WTC11 (cell line): ENCODE measurements around the gene ROBO1. TPM values are rescaled to one million over a fixed set of nuclear protein-coding genes. Genes with fewer than 3 reads are reported as not detected.

Experiments
- ATAC-seq: fragments of 200-7000 bp; cut with Tn5 transposase; 2 replicates; pipeline ENCODE4 v1.10.0; 2021; ENCODE audit warnings: mild to moderate bottlenecking, moderate library complexity
- CTCF ChIA-PET: fragments of 300-600 bp; sonication (Branson Sonifier 250); formaldehyde crosslinking; loops from one replicate; lab custom pipeline; 2021; ENCODE audit warnings: antibody characterized with exemption; lab: Charles Lee
- POLR2A ChIA-PET: fragments of 350-600 bp; sonication (Branson Sonifier 250); formaldehyde crosslinking; loops from one replicate; lab custom pipeline; 2021; ENCODE audit warnings: antibody characterized with exemption; lab: Charles Lee
- DNase-seq: peaks from one replicate; pipeline ENCODE4 v3.0.0; 2021; ENCODE audit warnings: low spot score
- H3K27ac Mint-ChIP-seq: 2 replicates; pipeline ENCODE4 v1.8.0; 2021; ENCODE audit warnings: mixed read lengths
- H3K27me3 Mint-ChIP-seq: 2 replicates; pipeline ENCODE4 v1.8.0; 2021; ENCODE audit warnings: low read depth, mild to moderate bottlenecking, moderate library complexity, mixed read lengths
- H3K36me3 Mint-ChIP-seq: 2 replicates; pipeline ENCODE4 v1.8.0; 2021; ENCODE audit warnings: mixed read lengths
- H3K4me1 Mint-ChIP-seq: 2 replicates; pipeline ENCODE4 v1.8.0; 2022; ENCODE audit warnings: mixed read lengths
- H3K4me3 Mint-ChIP-seq: 2 replicates; pipeline ENCODE4 v1.8.0; 2021; ENCODE audit warnings: mild to moderate bottlenecking, moderate library complexity, mixed read lengths
- H3K9me3 Mint-ChIP-seq: 2 replicates; pipeline ENCODE4 v1.8.0; 2021; ENCODE audit warnings: mixed read lengths
- GRHL2 ChIP-seq: fragments of 250-450 bp; sonication (Bioruptor Pico); IDR thresholded peaks from 2 replicates; pipeline ENCODE4 v1.8.0; 2022; ENCODE audit warnings: mild to moderate bottlenecking, moderate library complexity; ENCODE audit not compliant: insufficient replicate concordance, severe bottlenecking
- HMGA2 ChIP-seq: fragments of 250-450 bp; sonication (Bioruptor Pico); IDR thresholded peaks from 2 replicates; pipeline ENCODE4 v1.4.0; 2021; ENCODE audit warnings: mild to moderate bottlenecking, moderate library complexity
- JAZF1 ChIP-seq: fragments of 250-450 bp; sonication (Bioruptor Pico); IDR thresholded peaks from 2 replicates; pipeline ENCODE4 v1.9.0; 2021; ENCODE audit warnings: moderate library complexity, mild to moderate bottlenecking, inconsistent platforms
- KAT7 ChIP-seq: sonication (generic); formaldehyde crosslinking; IDR thresholded peaks from 2 replicates; pipeline ENCODE4 v1.8.1; 2023; ENCODE audit warnings: missing genetic modification reagents, mild to moderate bottlenecking, borderline replicate concordance
- NFYB ChIP-seq: sonication (generic); formaldehyde crosslinking; conservative IDR thresholded peaks from 2 replicates; pipeline ENCODE4 v1.8.0; 2022; ENCODE audit warnings: low read depth, missing genetic modification reagents
- NR1H2 ChIP-seq: sonication (generic); formaldehyde crosslinking; IDR thresholded peaks from 2 replicates; pipeline ENCODE4 v1.9.0; 2021; ENCODE audit warnings: mild to moderate bottlenecking, moderate library complexity, missing genetic modification reagents
- PRRX2 ChIP-seq: fragments of 250-450 bp; sonication (Bioruptor Pico); IDR thresholded peaks from 2 replicates; pipeline ENCODE4 v1.8.0; 2021; ENCODE audit warnings: mild to moderate bottlenecking
- ZNF219 ChIP-seq: sonication (generic); formaldehyde crosslinking; IDR thresholded peaks from 2 replicates; pipeline ENCODE4 v1.8.0; 2023; ENCODE audit warnings: missing genetic modification reagents, mild to moderate bottlenecking, borderline replicate concordance
- ZNF317 ChIP-seq: sonication (generic); formaldehyde crosslinking; IDR thresholded peaks from 2 replicates; pipeline ENCODE4 v1.8.1; 2023; ENCODE audit warnings: low read depth, mild to moderate bottlenecking, moderate library complexity, missing genetic modification reagents, borderline replicate concordance
- total RNA-seq: library from RNA; stranded (reverse); gene quantifications from 3 replicates; pipeline ENCODE4 v1.2.3, GENCODE V29; 2021
- TF ChIP-seq, protein P1 (sequence below): fragments of 250-450 bp; sonication (Bioruptor Pico); IDR thresholded peaks from 2 replicates; pipeline ENCODE4 v1.9.0; 2021; ENCODE audit warnings: mild to moderate bottlenecking
- TF ChIP-seq, protein P2 (sequence below): sonication (generic); formaldehyde crosslinking; IDR thresholded peaks from 2 replicates; pipeline ENCODE4 v1.8.0; 2022; ENCODE audit warnings: mild to moderate bottlenecking, missing genetic modification reagents
- TF ChIP-seq, protein P3 (sequence below): fragments of 250-450 bp; sonication (Bioruptor Pico); IDR thresholded peaks from 2 replicates; pipeline ENCODE4 v2.1.2; 2022; ENCODE audit warnings: mild to moderate bottlenecking, moderate library complexity
- TF ChIP-seq, protein P4 (sequence below): sonication (generic); formaldehyde crosslinking; IDR thresholded peaks from 2 replicates; pipeline ENCODE4 v1.8.1; 2023; ENCODE audit warnings: mild to moderate bottlenecking, missing genetic modification reagents, moderate library complexity
- TF ChIP-seq, protein P5 (sequence below): sonication (generic); formaldehyde crosslinking; IDR thresholded peaks from 2 replicates; pipeline ENCODE4 v1.8.0; 2022; ENCODE audit warnings: mild to moderate bottlenecking, missing genetic modification reagents
- TF ChIP-seq, protein P6 (sequence below): sonication (generic); formaldehyde crosslinking; IDR thresholded peaks from 2 replicates; pipeline ENCODE4 v1.8.1; 2023; ENCODE audit warnings: mild to moderate bottlenecking, missing genetic modification reagents, moderate library complexity
- TF ChIP-seq, protein P7 (sequence below): fragments of 250-450 bp; sonication (Bioruptor Pico); IDR thresholded peaks from 2 replicates; pipeline ENCODE4 v1.8.0; 2021; ENCODE audit warnings: mild to moderate bottlenecking

Gene ROBO1
- total RNA-seq, 1 experiment from 2014 or later = 90.9 TPM

DNA sequence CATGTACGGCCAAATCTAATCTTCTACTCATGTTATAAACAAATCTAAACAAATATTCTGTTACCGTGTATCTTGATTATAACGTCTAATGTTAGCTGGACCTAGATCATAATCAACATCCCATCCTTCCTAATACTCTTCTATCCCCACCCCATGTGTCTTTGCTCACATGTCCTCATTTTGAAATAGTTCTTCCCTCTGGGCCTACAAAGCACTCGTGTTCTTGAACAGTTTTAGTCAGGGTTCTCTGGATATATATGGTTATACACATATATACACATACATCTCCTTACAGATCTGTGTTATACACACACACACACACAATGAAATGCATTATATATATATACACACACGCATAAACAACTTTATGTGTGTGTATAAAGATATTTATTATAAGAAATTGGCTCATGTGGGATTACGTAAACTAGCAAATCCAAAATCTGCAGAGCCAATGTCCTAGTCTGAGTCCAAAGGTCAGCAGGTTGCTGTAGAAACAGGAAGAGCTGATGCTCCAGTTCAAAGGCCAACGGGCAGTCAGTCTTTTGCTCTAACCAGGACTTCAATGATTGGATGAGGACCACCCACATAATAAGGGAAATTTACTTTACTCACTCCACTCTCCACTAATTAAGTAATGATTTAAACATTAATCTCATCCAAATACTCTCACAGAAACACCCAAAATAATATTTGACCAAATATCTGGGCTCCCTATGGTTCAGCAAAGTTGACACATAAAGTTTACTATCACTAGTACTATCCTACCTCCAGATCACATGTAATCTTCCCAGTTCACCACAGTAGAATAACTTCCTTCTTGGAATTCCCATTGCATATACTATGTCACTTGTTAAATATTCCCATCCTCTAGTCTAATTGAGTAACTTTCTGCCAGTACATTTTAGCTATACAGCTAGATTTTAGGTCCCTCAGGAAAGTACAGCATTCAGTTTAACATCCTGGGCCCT is 450.0 kb downstream of the ROBO1 start (continued):
- TF ChIP-seq HMGA2 (no peak), NFYB (CRISPR knock-in tag) (no peak), GRHL2 (CRISPR knock-in tag) (no peak)
- TF ChIP-seq, all 79 proteins: peak for 0

DNA sequence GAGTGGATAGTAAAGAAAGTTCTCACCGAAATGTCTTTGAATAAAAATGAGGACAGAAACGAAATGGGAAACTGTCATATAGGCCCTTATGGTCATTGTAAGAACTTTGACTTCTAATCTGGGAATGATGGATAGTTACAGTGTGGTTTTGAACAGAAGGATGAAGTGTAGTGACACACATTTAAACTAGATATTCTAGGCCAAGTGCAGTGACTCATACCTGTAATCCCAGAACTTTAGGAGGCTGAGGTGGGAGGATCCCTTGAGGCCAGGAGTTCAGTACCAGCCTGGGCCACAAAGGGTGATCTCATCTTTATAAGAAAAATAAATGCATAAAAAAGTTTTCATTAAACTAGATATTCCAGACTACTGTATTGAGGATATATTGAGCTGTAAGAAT is 452.8 kb downstream of the ROBO1 start:
- H3K27me3 Mint-ChIP-seq = no peaks in the 10 kb centered on the region
- ChIA-PET POLR2A (no interaction called here), CTCF (interaction anchor here (1.2 kb wide), 1 partner anchor 229 kb away, joined by 3 read pairs; no protein-coding TSS in a partner anchor)
- DNase-seq (no peak), ATAC-seq (no peak)
- no peak overlapping the region for H3K4me3 Mint-ChIP-seq
- no peaks in the 10 kb centered on the region for H3K9me3 Mint-ChIP-seq
- 0 out of 2 replicates have a peak, but pooled peaks cover 4% of the 10 kb centered on the region for H3K4me1 Mint-ChIP-seq
- H3K36me3 Mint-ChIP-seq = no peaks in the 10 kb centered on the region
- TF ChIP-seq, protein P1, sequence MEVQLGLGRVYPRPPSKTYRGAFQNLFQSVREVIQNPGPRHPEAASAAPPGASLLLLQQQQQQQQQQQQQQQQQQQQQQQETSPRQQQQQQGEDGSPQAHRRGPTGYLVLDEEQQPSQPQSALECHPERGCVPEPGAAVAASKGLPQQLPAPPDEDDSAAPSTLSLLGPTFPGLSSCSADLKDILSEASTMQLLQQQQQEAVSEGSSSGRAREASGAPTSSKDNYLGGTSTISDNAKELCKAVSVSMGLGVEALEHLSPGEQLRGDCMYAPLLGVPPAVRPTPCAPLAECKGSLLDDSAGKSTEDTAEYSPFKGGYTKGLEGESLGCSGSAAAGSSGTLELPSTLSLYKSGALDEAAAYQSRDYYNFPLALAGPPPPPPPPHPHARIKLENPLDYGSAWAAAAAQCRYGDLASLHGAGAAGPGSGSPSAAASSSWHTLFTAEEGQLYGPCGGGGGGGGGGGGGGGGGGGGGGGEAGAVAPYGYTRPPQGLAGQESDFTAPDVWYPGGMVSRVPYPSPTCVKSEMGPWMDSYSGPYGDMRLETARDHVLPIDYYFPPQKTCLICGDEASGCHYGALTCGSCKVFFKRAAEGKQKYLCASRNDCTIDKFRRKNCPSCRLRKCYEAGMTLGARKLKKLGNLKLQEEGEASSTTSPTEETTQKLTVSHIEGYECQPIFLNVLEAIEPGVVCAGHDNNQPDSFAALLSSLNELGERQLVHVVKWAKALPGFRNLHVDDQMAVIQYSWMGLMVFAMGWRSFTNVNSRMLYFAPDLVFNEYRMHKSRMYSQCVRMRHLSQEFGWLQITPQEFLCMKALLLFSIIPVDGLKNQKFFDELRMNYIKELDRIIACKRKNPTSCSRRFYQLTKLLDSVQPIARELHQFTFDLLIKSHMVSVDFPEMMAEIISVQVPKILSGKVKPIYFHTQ (CRISPR knock-in tag) = no peak
- TF ChIP-seq, protein P2, sequence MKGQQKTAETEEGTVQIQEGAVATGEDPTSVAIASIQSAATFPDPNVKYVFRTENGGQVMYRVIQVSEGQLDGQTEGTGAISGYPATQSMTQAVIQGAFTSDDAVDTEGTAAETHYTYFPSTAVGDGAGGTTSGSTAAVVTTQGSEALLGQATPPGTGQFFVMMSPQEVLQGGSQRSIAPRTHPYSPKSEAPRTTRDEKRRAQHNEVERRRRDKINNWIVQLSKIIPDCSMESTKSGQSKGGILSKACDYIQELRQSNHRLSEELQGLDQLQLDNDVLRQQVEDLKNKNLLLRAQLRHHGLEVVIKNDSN (CRISPR knock-in tag) = no peak
- TF ChIP-seq ZNF317 (CRISPR knock-in tag) (no peak), JAZF1 (CRISPR knock-in tag) (no peak), KAT7 (no peak), NR1H2 (CRISPR knock-in tag) (no peak), ZNF219 (CRISPR knock-in tag) (no peak), PRRX2 (CRISPR knock-in tag) (no peak)
- TF ChIP-seq, protein P3, sequence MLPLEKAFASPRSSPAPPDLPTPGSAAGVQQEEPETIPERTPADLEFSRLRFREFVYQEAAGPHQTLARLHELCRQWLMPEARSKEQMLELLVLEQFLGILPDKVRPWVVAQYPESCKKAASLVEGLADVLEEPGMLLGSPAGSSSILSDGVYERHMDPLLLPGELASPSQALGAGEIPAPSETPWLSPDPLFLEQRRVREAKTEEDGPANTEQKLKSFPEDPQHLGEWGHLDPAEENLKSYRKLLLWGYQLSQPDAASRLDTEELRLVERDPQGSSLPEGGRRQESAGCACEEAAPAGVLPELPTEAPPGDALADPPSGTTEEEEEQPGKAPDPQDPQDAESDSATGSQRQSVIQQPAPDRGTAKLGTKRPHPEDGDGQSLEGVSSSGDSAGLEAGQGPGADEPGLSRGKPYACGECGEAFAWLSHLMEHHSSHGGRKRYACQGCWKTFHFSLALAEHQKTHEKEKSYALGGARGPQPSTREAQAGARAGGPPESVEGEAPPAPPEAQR (CRISPR knock-in tag) = no peak
- TF ChIP-seq, protein P4, sequence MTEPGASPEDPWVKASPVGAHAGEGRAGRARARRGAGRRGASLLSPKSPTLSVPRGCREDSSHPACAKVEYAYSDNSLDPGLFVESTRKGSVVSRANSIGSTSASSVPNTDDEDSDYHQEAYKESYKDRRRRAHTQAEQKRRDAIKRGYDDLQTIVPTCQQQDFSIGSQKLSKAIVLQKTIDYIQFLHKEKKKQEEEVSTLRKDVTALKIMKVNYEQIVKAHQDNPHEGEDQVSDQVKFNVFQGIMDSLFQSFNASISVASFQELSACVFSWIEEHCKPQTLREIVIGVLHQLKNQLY (CRISPR knock-in tag) = no peak
- TF ChIP-seq, protein P5, sequence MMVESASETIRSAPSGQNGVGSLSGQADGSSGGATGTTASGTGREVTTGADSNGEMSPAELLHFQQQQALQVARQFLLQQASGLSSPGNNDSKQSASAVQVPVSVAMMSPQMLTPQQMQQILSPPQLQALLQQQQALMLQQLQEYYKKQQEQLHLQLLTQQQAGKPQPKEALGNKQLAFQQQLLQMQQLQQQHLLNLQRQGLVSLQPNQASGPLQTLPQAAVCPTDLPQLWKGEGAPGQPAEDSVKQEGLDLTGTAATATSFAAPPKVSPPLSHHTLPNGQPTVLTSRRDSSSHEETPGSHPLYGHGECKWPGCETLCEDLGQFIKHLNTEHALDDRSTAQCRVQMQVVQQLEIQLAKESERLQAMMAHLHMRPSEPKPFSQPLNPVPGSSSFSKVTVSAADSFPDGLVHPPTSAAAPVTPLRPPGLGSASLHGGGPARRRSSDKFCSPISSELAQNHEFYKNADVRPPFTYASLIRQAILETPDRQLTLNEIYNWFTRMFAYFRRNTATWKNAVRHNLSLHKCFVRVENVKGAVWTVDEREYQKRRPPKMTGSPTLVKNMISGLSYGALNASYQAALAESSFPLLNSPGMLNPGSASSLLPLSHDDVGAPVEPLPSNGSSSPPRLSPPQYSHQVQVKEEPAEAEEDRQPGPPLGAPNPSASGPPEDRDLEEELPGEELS (CRISPR knock-in tag) = no peak
- TF ChIP-seq, protein P6, sequence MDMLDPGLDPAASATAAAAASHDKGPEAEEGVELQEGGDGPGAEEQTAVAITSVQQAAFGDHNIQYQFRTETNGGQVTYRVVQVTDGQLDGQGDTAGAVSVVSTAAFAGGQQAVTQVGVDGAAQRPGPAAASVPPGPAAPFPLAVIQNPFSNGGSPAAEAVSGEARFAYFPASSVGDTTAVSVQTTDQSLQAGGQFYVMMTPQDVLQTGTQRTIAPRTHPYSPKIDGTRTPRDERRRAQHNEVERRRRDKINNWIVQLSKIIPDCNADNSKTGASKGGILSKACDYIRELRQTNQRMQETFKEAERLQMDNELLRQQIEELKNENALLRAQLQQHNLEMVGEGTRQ (CRISPR knock-in tag) = no peak
- TF ChIP-seq, protein P7, sequence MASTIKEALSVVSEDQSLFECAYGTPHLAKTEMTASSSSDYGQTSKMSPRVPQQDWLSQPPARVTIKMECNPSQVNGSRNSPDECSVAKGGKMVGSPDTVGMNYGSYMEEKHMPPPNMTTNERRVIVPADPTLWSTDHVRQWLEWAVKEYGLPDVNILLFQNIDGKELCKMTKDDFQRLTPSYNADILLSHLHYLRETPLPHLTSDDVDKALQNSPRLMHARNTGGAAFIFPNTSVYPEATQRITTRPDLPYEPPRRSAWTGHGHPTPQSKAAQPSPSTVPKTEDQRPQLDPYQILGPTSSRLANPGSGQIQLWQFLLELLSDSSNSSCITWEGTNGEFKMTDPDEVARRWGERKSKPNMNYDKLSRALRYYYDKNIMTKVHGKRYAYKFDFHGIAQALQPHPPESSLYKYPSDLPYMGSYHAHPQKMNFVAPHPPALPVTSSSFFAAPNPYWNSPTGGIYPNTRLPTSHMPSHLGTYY = no peak
- no peak overlapping the region for H3K27ac Mint-ChIP-seq
